SH-SY5Y (cell line): Measurements from ENCODE around the gene ISG20L2.

ENCODE experiments used
- GATA2 ChIP-seq: IDR thresholded peaks from 2 replicates; pipeline ENCODE4 v1.6.1; 2011; ENCODE audit warnings: mild to moderate bottlenecking, low read depth, low read length
- GATA3 ChIP-seq: IDR thresholded peaks from 2 replicates; pipeline ENCODE4 v1.6.1; 2011; ENCODE audit warnings: low read depth, mild to moderate bottlenecking, low read length, moderate library complexity

ISG20L2 gene

GRCh38 chr1:156746406-156746727 is 17.8 kb upstream of the ISG20L2 start:
- no peak for TF ChIP-seq GATA2
- no peak for TF ChIP-seq GATA3

DNA sequence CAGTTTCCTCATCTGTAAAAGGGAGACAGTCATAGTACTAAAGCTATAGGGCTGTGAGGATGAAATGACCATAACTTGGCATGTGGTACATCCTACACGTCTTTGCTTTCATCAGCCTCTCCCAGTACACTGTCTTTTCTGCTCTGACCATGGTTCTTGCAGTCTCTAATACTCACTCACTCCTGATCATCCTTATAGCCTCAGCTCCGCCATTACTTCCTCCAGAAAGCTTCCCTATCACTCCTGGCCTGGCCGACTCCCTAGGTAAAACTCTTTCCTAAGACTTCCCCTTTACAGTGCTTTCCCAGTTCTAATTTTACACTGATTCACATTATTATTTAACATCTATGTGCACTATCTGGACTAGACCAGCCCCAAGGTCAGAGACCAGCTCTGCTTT is 17.3 kb upstream of the ISG20L2 start:
- TF ChIP-seq GATA3 (no peak), GATA2 (no peak)

DNA sequence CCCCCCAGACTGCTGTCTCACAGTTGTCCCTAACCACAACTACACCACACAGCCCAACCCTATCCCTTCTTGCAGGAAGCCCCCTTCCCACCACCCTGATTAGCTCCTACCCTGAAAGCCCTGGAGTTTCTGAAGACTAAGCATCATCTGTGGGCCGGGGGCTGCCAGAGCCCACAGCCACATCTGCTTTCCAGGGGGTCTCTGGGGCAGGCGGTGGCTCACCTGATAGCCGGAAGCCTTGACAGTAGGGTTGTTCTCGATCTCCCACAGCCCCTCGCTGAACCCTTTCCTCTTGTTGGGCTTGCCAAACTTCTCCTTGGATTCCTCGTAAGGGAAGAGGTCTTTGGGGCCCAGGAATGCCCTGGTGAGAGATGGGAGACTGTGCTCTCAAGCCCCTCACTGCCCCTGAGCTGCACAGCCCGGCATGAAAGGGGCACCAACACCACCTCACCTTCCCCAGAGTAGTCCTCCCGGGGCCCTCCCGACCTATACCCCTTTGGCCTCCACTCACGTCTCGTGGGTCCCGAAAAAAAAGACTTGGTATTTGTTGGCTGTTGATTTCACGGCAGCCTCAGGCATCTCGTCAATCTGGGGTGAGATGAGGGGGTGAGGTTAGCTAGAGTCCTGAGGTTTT is 16.3 kb upstream of the ISG20L2 start:
- TF ChIP-seq GATA3: no peak
- no peak for TF ChIP-seq GATA2

DNA sequence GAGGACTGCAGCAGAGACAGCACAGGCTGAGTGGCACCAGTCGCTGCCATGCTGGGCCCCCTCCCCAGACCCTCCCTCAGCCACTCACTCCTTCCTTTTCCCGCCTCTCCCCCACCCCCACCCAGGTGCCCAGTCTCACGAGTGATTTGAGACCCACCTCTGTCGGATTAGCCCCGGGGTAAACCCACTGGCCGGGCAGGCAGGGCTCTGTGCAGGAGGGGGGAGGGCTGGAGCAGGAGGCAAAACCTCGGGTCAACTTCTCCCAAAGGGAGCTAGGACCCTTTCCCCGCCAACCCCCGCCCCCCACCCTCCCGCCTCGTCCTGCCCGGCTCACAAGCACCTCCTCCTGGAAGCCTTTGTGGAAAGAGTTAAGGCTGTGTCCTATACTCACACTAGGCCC is 15.8 kb upstream of the ISG20L2 start:
- TF ChIP-seq GATA3 (no peak), GATA2 (no peak)

- TF ChIP-seq GATA3 (no peak), GATA2 (no peak)
These were observed 15.1 kb upstream of the ISG20L2 start for GRCh38 chr1:156743367-156744302.

DNA sequence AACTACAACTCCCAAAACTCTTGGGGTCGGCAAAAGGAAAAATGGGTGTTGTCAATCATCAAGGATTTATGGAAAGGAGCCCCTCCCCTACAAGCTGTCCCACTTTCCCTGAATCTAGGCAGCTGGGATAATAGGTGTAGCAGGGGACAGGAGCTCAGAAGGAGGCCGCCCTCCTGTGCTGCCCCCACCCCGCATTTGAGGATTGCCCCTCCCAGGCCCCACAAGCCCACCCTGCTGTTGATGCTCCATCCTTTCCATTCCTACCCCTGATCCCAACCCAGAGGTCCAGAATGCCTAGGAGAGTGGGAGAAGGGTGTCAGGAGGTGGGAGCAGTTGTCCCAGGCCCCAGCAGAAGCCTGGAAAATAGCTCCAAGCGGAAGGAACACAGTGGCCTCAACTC is 14.2 kb upstream of the ISG20L2 start:
- TF ChIP-seq GATA2: no peak
- TF ChIP-seq GATA3: no peak

GRCh38 chr1:156742017-156742416 is 13.5 kb upstream of the ISG20L2 start:
- TF ChIP-seq GATA3: no peak
- no peak for TF ChIP-seq GATA2

DNA sequence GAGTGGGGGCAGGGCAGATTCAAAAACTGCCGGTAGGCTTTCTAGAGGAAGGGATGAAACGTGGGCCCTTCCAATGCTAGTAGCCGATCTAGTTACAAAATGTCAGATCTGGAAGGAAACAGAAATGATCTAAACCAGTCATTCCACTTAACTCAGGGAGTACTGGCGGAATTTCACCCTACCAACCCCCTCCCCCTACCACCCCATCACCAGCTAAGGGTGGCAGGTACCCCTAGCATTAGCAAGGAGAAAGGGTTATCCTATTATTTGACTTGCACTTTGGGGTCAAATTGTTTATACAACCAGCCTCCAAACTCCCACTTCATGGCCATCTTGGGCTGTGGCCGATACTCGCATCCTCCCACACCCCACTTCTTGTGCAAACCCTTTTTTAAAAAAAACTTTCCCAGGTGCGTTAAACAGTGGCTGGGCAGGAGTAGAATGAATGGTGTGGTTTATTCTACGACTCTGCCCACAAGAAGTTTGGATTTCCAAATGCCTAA is 13.0 kb upstream of the ISG20L2 start:
- TF ChIP-seq GATA3 (no peak), GATA2 (no peak)

GRCh38 chr1:156740741-156741480 is 12.3 kb upstream of the ISG20L2 start, which contains the start of gene MRPL24:
TSS of gene MRPL24 (minus strand) at chr1:156741088. CDS start at chr1:156738704, 2,384 bp downstream.
- TF ChIP-seq GATA3 (no peak), GATA2 (no peak)

- no peak for TF ChIP-seq GATA3
- no peak for TF ChIP-seq GATA2
These were observed 11.7 kb upstream of the ISG20L2 start for GRCh38 chr1:156740237-156740740.

DNA sequence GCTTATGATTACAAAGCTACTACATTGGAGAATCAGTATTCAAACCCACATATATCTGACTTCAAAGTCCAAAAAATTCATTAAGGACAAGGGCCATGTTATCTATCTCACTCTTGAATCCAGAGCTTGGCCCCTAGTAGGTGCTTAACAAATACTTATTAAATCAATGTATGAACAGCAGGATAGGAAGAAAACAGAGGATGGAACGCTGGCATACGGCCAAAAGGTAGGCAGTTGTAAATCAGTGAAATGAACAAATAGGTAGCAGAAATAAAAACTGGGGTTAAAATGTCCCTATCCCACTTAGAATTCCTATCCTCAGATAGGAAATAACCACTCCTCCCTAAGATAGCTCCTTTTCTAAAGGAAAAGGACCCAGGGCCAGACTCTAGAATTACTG is 10.3 kb upstream of the ISG20L2 start:
- TF ChIP-seq GATA3 (no peak), GATA2 (no peak)

GRCh38 chr1:156738407-156738806 is 9.8 kb upstream of the ISG20L2 start:
- TF ChIP-seq GATA2: no peak
- TF ChIP-seq GATA3: no peak

GRCh38 chr1:156733989-156734584 is 5.5 kb upstream of the ISG20L2 start:
- no peak for TF ChIP-seq GATA3
- TF ChIP-seq GATA2: no peak
